BE2C (cell line): ENCODE data around the gene OMP.
A peak's percentile ranks its signal among the peaks of the same experiment; 100 is the strongest.
"Not testable (repeated sequence)": the region's sequence is repeated elsewhere in the genome, so short reads cannot be mapped to it uniquely, and the experiment has no call there.

Experiments used
- DNase-seq: peaks from one replicate; pipeline ENCODE4 v3.0.0-alpha.2; 2020
- H3K27me3 ChIP-seq: fragments of 250-450 bp; sonication (Bioruptor Pico); 2 replicates; pipeline ENCODE4 v1.5.1; 2020; ENCODE audit warnings: mild to moderate bottlenecking
- H3K36me3 ChIP-seq: fragments of 250-450 bp; sonication (Bioruptor Pico); 2 replicates; pipeline ENCODE4 v1.5.1; 2020; ENCODE audit warnings: mild to moderate bottlenecking
- H3K4me1 ChIP-seq: fragments of 250-450 bp; sonication (Bioruptor Pico); 2 replicates; pipeline ENCODE4 v1.5.1; 2020
- H3K4me3 ChIP-seq: 2 replicates; pipeline ENCODE4 v1.5.1; 2011; ENCODE audit warnings: low read depth, low read length
- H3K9me3 ChIP-seq: fragments of 250-450 bp; sonication (Bioruptor Pico); 2 replicates; pipeline ENCODE4 v1.5.1; 2020
- TF ChIP-seq, protein P1 (sequence below): IDR thresholded peaks from 2 replicates; pipeline ENCODE4 v1.5.1; 2012; ENCODE audit warnings: mild to moderate bottlenecking, low read depth, low read length

Gene OMP

DNA sequence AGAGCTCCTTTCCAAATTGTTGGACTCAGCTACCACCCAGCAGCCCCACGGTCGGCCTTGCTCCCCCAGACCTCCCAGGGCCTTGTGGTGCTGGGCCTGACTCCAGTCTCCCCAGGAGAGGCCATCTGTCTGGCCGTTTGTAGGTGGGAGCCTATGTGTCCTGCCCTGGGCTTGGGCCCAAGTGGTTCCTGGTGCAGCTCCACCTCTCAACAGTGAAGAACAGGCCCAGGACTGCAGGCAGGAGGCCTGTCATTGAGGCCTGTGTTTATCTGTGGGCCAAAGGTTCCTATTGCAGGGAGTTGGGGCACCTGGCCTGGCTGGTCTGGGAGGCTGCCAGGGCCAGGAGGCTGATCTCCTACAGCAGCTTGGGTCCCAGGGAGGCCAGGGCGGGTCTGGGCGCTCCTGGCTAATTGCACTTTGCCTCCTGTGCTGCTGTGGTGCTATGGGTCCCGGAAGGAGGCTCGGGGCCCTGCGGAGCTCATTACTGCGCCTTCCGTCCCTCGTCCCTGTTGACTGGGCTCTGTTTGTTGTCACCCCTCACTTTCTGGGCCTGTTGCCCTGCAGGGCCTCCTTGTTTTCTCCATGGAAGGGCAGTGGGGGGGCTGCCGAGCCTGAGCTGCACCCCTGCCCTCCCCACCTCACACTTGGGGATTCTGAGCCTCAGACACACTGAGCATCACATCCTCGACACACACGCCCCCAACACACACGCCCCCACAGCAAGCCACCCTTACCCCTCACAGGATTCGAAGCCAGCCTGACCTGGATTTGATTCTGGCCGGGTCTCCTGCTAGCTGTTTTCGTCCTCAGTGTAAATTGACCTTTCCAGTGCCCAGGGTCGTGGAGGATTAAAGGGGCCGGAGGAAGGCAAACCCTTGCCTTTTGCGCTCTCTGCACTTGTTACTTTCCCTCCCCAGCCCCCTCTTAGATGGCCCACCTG, 6.8 kb upstream of the OMP start:
- TF ChIP-seq, protein P1, sequence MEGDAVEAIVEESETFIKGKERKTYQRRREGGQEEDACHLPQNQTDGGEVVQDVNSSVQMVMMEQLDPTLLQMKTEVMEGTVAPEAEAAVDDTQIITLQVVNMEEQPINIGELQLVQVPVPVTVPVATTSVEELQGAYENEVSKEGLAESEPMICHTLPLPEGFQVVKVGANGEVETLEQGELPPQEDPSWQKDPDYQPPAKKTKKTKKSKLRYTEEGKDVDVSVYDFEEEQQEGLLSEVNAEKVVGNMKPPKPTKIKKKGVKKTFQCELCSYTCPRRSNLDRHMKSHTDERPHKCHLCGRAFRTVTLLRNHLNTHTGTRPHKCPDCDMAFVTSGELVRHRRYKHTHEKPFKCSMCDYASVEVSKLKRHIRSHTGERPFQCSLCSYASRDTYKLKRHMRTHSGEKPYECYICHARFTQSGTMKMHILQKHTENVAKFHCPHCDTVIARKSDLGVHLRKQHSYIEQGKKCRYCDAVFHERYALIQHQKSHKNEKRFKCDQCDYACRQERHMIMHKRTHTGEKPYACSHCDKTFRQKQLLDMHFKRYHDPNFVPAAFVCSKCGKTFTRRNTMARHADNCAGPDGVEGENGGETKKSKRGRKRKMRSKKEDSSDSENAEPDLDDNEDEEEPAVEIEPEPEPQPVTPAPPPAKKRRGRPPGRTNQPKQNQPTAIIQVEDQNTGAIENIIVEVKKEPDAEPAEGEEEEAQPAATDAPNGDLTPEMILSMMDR: no peak
- peak; percentile 8 for DNase-seq
- H3K36me3 ChIP-seq: no peaks in the 10 kb centered on the region; the same call in 1 of the 2 replicates
- H3K9me3 ChIP-seq: no peaks in the 10 kb centered on the region
- H3K4me3 ChIP-seq: no peak overlapping the region
- no peaks in the 10 kb centered on the region for H3K27me3 ChIP-seq
- H3K4me1 ChIP-seq: no peaks in the 10 kb centered on the region

DNA sequence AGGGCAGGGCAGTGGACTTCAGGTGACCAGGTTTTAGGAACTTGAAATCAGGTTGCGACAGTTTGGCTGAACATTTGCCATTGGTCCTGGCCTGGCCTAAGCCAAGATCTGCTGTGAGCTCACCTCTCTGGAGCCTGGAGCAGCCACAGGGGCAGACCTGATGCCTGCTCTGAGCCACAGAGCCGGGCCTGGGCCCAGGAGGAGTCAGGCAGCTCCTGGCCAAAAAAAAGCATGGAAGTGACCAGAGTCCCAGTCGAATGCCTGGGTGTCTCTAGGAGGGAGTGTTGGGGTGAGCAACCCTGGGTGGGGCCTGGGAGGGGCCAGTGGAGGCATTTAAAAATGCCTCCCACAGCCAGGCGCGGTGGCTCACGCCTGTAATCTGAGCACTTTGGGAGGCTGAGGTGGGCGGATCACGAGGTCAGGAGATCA, 6.0 kb upstream of the OMP start:
- DNase-seq: peak; percentile 0
- no peaks in the 10 kb centered on the region for H3K27me3 ChIP-seq
- H3K36me3 ChIP-seq: no peaks in the 10 kb centered on the region; the same call in 1 of the 2 replicates
- TF ChIP-seq, protein P1: no peak
- H3K4me1 ChIP-seq: no peaks in the 10 kb centered on the region
- H3K9me3 ChIP-seq: no peaks in the 10 kb centered on the region
- H3K4me3 ChIP-seq: no peak overlapping the region

DNA sequence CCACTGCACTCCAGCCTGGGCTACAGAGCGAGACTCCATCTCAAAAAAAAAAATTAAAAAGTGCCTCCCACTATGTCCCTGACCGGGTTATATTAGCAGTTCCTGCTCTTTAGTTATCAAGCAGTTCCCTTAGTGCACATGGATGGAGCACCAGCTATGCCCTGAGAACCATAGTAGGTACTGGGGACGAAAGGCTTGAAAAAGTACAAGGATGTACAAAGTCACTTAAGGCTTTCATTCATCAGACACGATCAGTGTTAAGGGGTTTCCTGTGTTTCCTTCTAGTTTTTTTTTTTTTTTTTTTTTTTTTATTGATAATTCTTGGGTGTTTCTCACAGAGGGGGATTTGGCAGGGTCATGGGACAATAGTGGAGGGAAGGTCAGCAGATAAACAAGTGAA, 5.5 kb upstream of the OMP start:
- H3K9me3 ChIP-seq, DNase-seq, H3K4me3 ChIP-seq, H3K4me1 ChIP-seq, H3K27me3 ChIP-seq, H3K36me3 ChIP-seq: not testable (repeated sequence)

DNA sequence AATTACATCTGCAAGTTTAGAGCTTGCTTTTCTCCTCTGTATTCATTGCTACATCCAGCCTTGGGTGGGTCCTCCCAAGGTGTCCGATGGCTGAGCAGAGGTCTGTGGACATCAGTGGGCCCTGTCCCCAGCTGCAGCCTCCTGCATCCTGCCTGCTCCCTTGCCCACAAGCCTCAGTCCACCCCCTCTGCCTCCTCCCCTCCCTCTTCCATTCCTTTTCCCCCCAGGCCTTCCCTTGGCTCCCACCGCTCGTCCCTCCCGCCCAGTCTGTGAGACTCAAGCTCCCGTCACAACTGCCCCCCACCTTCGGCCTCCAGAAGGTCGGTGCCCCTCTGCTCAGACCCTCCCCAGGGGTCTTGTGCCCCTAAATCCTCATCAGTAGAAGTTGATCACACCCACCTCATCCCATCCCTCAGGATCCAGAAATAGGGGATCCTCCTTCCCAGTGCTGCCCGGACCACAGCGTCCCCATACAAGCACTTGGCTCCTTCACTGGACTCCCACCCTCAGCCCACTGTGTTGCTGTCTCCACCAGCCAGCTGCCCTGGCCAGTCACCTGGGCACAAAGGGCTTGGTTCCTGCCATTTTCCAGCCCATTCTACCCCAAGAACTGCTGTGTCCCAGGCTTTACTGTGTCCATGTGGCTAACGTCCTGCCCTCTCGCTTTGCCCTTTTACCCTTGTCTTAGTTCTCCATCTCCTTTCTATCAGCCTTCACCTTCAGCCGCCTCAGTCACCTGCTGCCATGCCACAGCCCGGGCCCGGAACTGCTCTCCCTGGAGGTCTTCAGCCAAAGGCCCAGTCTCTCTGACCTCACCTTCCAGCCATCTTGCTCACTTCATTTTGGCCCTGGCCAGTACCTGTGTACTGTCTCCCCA, 2.2 kb upstream of the OMP start:
- H3K27me3 ChIP-seq: no peaks in the 10 kb centered on the region
- no peaks in the 10 kb centered on the region for H3K4me1 ChIP-seq
- TF ChIP-seq, protein P1: no peak
- peak; percentile 4 for DNase-seq
- H3K9me3 ChIP-seq: no peaks in the 10 kb centered on the region
- H3K36me3 ChIP-seq: no peaks in the 10 kb centered on the region
- no peak overlapping the region for H3K4me3 ChIP-seq

DNA sequence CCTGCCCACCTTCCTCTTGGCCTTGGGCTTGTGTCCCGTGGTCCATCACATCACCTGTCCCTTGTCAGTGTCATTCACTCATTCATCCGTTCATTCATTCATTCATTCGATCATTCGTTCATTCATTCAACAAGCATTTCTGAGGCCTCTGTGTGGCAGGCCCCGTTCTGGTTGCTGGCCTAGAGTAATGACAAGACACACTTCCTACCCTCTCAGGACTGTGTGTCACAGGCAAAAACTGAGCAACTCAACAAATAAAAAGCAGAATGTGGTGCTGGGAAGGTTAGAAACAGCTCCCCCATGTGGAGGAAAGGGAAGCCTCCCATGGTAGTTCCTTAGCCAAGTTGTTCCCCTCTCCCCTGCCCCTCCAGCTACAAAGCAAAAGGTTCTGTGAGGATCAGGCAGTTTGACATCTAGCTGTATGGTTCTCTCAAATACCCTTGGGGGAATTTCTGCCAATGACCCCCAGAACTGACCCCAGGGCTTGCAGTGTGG, 1.6 kb upstream of the OMP start:
- TF ChIP-seq, protein P1: peak; percentile 73
- peak; percentile 29 for DNase-seq
- Histone ChIP-seq H3K27me3 (no peaks in the 10 kb centered on the region), H3K36me3 (no peaks in the 10 kb centered on the region), H3K4me1 (no peaks in the 10 kb centered on the region), H3K9me3 (no peaks in the 10 kb centered on the region), H3K4me3 (no peak overlapping the region)

DNA sequence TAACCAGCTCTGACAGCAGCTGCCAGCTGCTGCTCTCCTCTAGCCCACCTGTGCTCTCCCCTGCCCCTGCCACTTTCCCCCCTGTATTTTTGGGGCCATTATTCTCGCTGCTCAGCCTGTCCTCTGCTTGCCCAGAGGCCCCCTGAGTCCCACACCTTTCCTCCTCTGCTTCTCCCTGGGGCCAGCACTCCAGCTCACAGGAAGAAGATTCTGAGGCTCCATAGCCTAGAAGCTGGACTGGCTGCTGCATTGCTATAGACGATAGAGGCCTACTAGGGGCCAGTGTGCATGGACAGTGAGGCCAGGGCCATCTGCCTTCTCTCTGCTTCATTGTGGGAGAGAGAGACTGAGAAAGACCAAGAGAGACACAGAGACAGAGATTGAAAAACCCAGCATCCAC, 679 bp downstream of the OMP start:
- H3K9me3 ChIP-seq: no peaks in the 10 kb centered on the region
- H3K4me3 ChIP-seq: no peak overlapping the region
- peaks cover 6% of the 10 kb centered on the region; the same call in 1 of the 2 replicates for H3K4me1 ChIP-seq
- no peaks in the 10 kb centered on the region for H3K27me3 ChIP-seq
- H3K36me3 ChIP-seq: no peaks in the 10 kb centered on the region
- TF ChIP-seq, protein P1: no peak
- DNase-seq: no peak
